ENCODE results near the gene CHMP4B. TPM values are rescaled to one million over a fixed set of nuclear protein-coding genes. Genes with fewer than 3 reads are reported as not detected.

CHMP4B gene
- total and polyA plus RNA-seq, 2 donors (not counting 1 experiment from before 2014, with no cell fraction given) = 62.3 to 83.9 TPM

DNA sequence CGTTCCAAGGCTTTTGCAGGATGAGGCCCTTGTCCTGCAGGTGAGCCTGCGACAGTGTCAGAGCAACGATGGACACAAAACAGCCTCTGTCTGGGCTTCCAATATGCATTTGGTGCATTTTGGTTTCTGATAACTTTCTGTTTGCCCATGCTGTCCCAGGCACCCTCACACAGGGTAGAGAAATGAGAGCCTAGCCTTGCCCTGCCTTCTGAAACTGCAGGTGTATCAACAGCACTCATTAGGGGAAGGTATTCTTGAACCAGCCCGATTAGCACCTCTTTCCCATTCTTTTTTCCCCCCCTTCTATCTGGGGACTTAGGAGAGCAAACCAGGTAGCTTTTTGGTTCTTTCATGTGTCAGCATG is 30.3 kb downstream of the CHMP4B start:
- Histone ChIP-seq H3K4me3 (ENCODE audit: control extremely low read depth in 1 of 5, extremely low read depth in 1 of 5, insufficient read depth in 1 of 5, low read depth in 2 of 5, low read length in 4 of 5) (no peak overlapping the region), H3K36me3 (replicated peaks in 1 of 2; ENCODE audit: control extremely low read depth in 1 of 2, control insufficient read depth in 1 of 2, extremely low read depth in 1 of 2, insufficient read depth in 2 of 2, low read length in 1 of 2) (peaks cover 0 to 7% of the 10 kb centered on the region in 2 experiments), H3K4me1 (ENCODE audit: control insufficient read depth in 2 of 2, insufficient read depth in 2 of 2, low read length in 2 of 2) (peaks cover 62 to 76% of the 10 kb centered on the region in 2 donors), H3K27ac (ENCODE audit: low read length in 2 of 2) (no peak overlapping the region), H2AFZ (ENCODE audit: insufficient read depth, low read depth, low read length, poor library complexity, severe bottlenecking) (no peak overlapping the region), H3K4me2 (replicated peaks; ENCODE audit: low read depth, low read length, poor library complexity, severe bottlenecking) (no peak overlapping the region), H3K9ac (ENCODE audit: low read length) (no peak overlapping the region), H3K79me2 (ENCODE audit: control insufficient read depth, insufficient read depth, low read length) (peaks cover 100% of the 10 kb centered on the region), H3K27me3 (replicated peaks in 1 of 4; ENCODE audit: control extremely low read depth in 1 of 4, control insufficient read depth in 3 of 4, insufficient read depth in 4 of 4, low read length in 3 of 4) (no peaks in the 10 kb centered on the region), H3K9me3 (ENCODE audit: control extremely low read depth in 1 of 3, control insufficient read depth in 2 of 3, insufficient read depth in 1 of 3, low read length in 2 of 3) (no peaks in the 10 kb centered on the region), H4K20me1 (ENCODE audit: control insufficient read depth, insufficient read depth, low read length, poor library complexity, severe bottlenecking) (peaks cover 99% of the 10 kb centered on the region)
- CTCF ChIA-PET = interaction anchor here (1.4 kb wide), 1 partner anchor 49 kb away, joined by 4 read pairs; no protein-coding TSS in a partner anchor
- DNase-seq (no peak), ATAC-seq (ENCODE audit: low read depth) (no peak)
- POLR2A ChIA-PET = no interaction called here
- Mint-ChIP-seq H3K9me3 (ENCODE audit: insufficient read depth) (no peaks in the 10 kb centered on the region), H3K27me3 (no peaks in the 10 kb centered on the region), H3K4me1 (peaks cover 92% of the 10 kb centered on the region), H3K27ac (peak overlapping the region; percentile 61), H3K4me3 (peak overlapping the region; percentile 17)
- intact Hi-C loops (cut with micrococcal nuclease) = no loop called here
- TF ChIP-seq CTCF (IDR thresholded peaks at IDR 0.05) = no peak
- no peak for TF ChIP-seq EZH2 (IDR thresholded peaks at IDR 0.05; ENCODE audit: borderline replicate concordance, insufficient read depth, low read depth, low read length, poor library complexity, severe bottlenecking)
- 97% methylated on average over 3 of the region's 4 CpGs for WGBS (ENCODE audit: insufficient coverage)

DNA sequence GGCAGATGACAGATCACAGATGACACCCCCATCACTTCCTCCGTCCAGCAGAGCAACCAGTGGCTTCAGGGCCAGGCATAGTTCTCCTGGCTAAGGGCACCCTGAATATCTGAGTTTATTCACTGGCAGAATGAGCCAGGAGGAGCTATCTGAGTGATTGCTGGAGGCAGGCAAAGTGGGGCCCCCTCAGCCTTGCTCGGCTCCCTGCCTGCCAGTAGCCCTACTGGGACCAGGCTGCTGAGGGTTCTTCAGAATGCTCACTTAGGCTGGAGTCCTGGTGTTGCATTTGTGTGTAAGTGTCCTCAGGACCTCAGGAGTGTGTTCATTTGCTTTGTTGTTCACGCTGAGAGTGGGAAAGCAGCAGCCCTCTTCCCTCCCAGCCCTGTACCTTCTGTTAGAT is 31.2 kb downstream of the CHMP4B start:
- Histone ChIP-seq H3K4me3 (ENCODE audit: control extremely low read depth in 1 of 5, extremely low read depth in 1 of 5, insufficient read depth in 1 of 5, low read depth in 2 of 5, low read length in 4 of 5) (no peak overlapping the region), H3K27me3 (replicated peaks in 1 of 4; ENCODE audit: control extremely low read depth in 1 of 4, control insufficient read depth in 3 of 4, insufficient read depth in 4 of 4, low read length in 3 of 4) (no peaks in the 10 kb centered on the region), H3K27ac (ENCODE audit: low read length in 2 of 2) (peak overlapping the region in 1 of 2 donors; percentile 42), H2AFZ (ENCODE audit: insufficient read depth, low read depth, low read length, poor library complexity, severe bottlenecking) (no peak overlapping the region), H3K9ac (ENCODE audit: low read length) (no peak overlapping the region), H3K4me1 (ENCODE audit: control insufficient read depth in 2 of 2, insufficient read depth in 2 of 2, low read length in 2 of 2) (peaks cover 58 to 72% of the 10 kb centered on the region in 2 donors), H4K20me1 (ENCODE audit: control insufficient read depth, insufficient read depth, low read length, poor library complexity, severe bottlenecking) (peaks cover 99% of the 10 kb centered on the region), H3K79me2 (ENCODE audit: control insufficient read depth, insufficient read depth, low read length) (peaks cover 100% of the 10 kb centered on the region), H3K4me2 (replicated peaks; ENCODE audit: low read depth, low read length, poor library complexity, severe bottlenecking) (peak overlapping the region; percentile 46), H3K9me3 (ENCODE audit: control extremely low read depth in 1 of 3, control insufficient read depth in 2 of 3, insufficient read depth in 1 of 3, low read length in 2 of 3) (no peaks in the 10 kb centered on the region), H3K36me3 (replicated peaks in 1 of 2; ENCODE audit: control extremely low read depth in 1 of 2, control insufficient read depth in 1 of 2, extremely low read depth in 1 of 2, insufficient read depth in 2 of 2, low read length in 1 of 2) (peaks cover 0 to 2% of the 10 kb centered on the region in 2 experiments)
- peaks cover 92% of the 10 kb centered on the region for H3K4me1 Mint-ChIP-seq
- no peak overlapping the region for H3K4me3 Mint-ChIP-seq
- intact Hi-C loops (cut with micrococcal nuclease) = no loop called here
- H3K27ac Mint-ChIP-seq = peak overlapping the region; percentile 61
- TF ChIP-seq EZH2 (IDR thresholded peaks at IDR 0.05; ENCODE audit: borderline replicate concordance, insufficient read depth, low read depth, low read length, poor library complexity, severe bottlenecking) (no peak), CTCF (IDR thresholded peaks at IDR 0.05) (no peak)
- 100% methylated on average over 1 of the region's 3 CpGs for WGBS (ENCODE audit: insufficient coverage)
- no peaks in the 10 kb centered on the region for H3K27me3 Mint-ChIP-seq
- DNase-seq (no peak), ATAC-seq (ENCODE audit: low read depth) (no peak)
- no peaks in the 10 kb centered on the region for H3K9me3 Mint-ChIP-seq (ENCODE audit: insufficient read depth)
- CTCF ChIA-PET = no interaction called here
- POLR2A ChIA-PET = no interaction called here

All from B cell (primary cell).